NK-92 (cell line): ENCODE measurements around the gene RNU1-2.
"Not testable (repeated sequence)": the region's sequence is repeated elsewhere in the genome, so short reads cannot be mapped to it uniquely, and the experiment has no call there.

Experiments used
- DNase-seq: peaks from one replicate; lab custom pipeline; 2025; ENCODE audit not compliant: unreplicated experiment; lab: John Stamatoyannopoulos, UW

Gene RNU1-2

DNA sequence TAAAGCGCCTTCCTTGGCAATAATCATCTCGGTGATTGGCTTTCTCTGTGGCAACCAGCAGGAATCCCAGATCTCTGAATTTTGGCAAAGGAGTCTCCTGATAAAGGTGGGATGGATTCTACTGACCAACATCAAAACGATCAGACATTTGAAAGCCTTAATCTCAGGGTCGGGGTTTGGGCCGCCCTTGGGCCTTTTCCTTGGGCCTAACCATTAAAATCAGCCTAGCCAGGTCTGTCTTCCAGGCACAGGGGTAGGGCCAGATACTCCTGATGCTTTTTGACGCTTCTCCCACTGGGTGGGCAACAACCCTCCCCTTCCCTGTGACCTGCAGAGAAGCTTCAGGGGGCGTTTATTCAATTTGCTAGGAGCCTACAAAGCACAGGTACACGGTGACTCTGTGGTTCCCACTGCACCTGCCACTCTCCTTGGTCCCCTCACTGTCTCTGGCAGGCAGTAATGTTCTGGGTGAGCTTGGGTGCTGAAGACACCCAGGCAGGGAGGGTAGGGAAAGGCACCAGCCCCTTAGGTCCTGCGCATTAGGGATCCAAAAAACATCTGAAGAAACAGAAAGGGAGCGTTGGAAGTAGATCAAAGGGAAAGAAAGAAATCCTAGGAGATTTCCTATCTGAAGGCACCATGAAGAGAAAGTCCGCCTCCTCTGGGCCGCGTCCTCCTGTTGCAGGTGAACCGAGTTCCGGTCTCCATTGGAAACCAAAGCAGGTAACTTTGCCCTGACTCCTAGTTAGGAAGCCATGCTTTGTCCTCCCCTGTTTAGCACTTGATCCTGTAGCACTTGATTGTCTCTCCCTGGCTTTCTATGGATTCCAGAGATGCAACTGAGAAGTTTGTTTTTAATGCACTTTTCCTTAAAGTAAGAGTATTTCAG lies 12.3 kb downstream of the RNU1-2 start:
- no peak for DNase-seq

DNA sequence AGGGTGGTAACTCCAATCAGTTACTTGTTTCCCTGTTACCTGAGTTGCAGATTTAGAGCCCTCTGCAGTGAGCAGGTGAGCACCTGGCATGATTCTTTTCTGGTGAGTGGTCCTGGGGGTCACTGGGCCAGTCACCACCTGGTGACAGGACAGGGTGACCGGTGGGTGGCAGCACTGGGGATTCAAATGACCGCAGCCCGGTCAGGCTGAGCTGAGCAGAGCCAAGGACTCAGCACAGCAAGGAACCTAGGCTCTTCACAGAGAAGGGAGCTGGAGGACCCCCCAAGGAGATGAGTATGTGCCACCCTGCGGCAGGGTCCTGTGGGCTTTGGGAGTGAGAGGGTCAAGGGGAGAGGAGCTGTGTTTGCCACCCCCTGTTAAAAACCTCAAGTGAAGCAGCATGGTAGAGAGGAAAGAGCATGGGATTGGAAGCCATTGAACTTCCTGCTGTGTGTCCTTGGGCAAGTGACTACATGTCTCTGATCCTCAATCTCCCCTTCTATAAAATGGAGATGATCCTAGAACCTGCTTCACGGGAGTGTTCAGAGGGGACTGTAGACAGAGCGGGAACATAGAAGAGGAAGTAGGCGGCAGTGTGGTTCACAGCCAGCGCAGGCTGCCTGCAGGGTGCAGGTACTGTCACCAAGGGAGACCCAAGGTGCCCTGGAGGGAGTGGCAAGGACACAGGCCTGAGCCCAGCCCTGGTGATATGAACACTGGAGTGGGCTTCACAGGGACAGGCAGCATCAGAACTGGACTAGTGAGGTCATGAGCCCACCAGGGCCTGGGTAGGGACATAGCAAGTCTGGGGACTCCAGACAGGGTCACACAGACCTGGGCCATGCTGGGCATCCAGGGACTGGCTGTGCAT lies 16.3 kb downstream of the RNU1-2 start:
- not testable (repeated sequence) for DNase-seq

DNA sequence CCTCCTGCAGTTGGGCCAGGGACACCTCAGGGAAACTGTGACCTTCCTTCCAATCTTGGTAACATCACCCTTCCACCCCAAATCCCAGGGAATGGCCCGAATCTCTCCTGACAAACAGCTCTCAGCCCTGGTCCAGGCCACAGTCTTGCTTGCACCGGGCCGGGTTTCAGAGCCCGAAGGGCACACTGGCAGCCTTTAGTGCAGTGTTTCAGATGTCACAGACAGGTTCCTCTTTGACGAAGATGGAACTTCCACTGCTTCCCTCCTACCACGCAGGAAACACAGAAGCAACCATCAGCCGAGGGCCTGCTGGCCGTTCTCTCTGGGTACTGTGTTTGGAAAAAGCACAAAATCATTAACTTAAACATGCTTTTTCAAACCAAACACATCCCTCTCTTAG lies 17.0 kb downstream of the RNU1-2 start:
- DNase-seq, result not testable (repeated sequence)

GRCh38 chr1:16913181-16913832 lies 17.5 kb downstream of the RNU1-2 start:
- no peak for DNase-seq

DNA sequence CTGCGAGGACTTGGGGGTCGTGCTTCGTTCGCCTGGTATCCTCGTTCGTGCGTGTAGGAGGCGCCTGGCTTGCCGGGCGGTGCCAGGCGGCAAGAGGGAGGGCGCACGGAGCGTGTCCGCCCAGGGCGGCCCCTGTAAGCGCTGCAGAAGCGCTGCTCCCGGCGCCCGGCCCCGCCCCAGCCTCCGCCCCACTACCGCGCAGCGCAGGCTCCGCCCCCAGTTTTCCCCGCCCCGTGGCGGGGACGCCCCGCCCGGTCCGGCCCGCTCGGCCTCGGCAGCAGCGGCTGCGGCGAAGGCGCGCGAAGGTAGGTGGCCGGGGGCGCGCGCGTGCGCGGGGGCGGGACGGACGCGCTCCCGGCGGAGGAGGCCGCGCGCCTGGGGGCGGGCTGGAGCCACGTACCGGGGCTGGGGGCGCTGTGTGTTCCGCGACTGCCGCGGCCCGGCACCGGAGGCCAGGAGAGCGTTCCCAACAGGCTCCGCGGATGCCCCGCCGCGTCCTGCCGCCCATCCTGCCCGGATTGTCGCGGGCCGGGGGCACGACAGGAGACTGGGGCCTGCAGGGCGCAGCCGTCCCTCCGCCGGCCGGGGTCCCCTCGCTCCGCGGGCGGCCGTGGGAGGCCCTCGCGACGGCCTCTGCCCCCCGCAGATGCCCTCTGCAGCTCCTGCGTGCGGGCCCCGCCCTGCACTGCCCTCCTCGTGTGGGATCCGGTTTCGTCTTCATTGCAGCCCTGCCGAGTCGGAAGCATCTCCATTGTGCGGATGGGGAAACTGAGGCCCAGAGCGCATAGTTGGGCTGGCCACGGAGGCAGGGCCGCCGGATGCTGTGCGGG lies 18.3 kb downstream of the RNU1-2 start:
- peak; percentile 58 for DNase-seq

- not testable (repeated sequence) for DNase-seq
Measured at GRCh38 chr1:16914928-16915626, 19.3 kb downstream of the RNU1-2 start.

GRCh38 chr1:16915627-16915973 lies 19.8 kb downstream of the RNU1-2 start:
- DNase-seq, result no peak

DNA sequence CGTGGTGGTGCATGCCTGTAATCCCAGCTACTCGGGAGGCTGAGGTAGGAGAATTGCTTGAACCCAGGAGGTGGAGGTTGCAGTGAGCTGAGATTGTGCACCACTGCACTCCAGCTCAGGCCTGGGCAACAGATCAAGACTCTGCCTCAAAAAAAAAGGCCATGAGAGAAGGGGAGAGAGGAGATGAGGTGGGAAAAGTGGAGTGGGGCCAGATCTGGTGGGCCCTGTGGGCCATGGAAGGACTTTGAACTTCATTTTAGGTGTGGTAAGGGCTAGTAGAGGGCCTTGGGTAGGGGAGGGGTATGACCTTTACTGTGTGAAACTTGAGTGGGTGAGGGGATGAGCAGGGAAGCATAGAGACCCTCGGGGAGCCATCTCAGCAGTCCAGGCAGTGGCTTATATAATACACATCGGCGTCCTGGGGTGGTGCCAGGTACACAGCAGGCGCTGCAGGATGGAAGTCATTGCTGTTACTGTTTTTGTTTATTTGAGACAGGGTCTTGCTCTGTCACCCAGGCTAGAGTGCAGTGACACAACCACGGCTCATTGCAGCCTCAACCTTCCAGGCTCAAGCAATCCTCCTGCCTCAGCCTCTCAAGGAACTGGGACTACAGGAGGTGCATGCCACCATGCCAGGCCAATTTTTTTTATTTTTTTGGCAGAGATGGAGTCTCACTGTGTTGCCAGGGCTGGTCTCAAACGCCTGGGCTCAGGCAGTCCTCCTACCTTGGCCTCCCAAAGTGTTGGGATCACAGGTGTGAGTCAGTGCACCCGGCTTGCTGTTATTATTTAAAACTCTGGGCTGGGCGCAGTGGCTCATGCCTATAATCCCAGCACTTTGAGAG lies 20.5 kb downstream of the RNU1-2 start:
- not testable (repeated sequence) for DNase-seq

GRCh38 chr1:16918371-16918770 lies 22.6 kb downstream of the RNU1-2 start:
- no peak for DNase-seq

- DNase-seq, result not testable (repeated sequence)
Measured at GRCh38 chr1:16918936-16919665, 23.3 kb downstream of the RNU1-2 start.

- DNase-seq, result no peak
Measured at GRCh38 chr1:16920951-16921350, 25.2 kb downstream of the RNU1-2 start.

DNA sequence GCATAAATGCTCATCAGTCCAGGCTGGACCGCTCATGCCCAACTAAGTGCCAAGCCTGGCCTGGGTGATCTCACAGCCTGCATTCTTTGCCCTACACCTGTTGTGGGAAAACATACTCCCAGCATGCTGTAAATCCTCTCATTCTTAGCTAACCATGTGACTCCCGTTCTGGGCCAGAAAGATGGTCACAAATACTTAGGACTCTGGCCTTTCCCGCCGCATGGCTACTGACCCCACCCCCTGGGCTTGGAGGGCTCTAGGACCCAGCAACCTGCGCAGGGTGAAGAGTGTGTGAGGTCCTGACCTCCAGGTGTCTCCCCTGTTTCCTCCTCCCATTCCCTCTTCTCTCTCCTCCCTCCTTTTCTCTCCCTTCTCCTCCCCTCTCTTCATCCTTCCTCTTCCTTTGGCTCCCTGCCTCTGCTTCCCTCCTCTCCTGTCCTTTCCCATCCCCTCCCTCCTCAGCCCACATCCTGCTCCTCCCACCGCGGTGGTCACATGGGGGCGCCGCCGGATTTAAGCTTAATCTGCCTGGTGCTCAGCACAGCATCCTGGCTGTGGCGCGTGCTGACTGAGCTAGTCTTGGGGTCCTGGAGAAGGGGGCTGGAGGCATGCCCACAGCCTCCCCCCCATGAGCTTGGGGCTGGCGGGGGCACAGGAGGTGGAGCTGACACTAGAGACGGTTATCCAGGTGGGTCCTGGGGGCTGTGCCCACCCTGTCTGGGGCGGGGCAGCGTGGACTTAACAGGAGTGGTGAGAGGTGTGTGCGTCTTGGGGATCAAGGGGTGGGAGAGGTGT lies 25.8 kb downstream of the RNU1-2 start, which contains the start of gene CROCC:
CROCC (plus strand) TSS at position 541 of the 795 bp plus-strand sequence; CDS start at position 629, 88 bp downstream.
- no peak for DNase-seq

GRCh38 chr1:16922466-16922865 lies 26.7 kb downstream of the RNU1-2 start:
- DNase-seq, result no peak

GRCh38 chr1:16922885-16923431 lies 27.2 kb downstream of the RNU1-2 start:
- no peak for DNase-seq

GRCh38 chr1:16924216-16924918 lies 28.6 kb downstream of the RNU1-2 start:
- no peak for DNase-seq

DNA sequence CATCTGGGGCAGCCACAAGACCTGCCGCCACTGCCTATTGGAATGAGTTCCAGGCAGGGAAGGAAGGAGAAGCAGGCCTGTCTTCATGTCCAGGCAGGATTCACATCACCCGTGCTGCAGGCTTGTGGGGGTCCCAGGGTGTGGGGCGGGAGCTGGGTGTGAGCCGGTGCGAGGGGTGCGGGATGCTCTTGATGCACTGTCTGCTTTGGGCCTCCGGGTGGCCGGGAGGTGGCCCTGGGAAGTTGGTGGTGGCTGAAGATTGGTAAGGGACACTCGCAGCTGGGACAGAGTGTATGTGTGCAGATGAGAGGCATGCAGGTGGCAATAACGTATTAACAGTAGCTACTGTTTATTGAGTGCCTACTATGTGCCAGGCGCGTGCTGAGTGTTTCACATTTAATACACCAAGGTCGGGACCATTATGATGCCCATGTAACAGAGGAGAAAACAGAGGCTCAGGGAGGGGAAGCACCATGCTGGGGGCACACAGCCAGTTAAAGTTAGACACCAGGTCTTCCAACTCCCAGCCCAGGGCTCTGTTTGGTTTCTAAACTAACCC lies 29.2 kb downstream of the RNU1-2 start:
- DNase-seq, result no peak
